ENCODE data around the gene SOX1.

The SOX1 gene

DNA sequence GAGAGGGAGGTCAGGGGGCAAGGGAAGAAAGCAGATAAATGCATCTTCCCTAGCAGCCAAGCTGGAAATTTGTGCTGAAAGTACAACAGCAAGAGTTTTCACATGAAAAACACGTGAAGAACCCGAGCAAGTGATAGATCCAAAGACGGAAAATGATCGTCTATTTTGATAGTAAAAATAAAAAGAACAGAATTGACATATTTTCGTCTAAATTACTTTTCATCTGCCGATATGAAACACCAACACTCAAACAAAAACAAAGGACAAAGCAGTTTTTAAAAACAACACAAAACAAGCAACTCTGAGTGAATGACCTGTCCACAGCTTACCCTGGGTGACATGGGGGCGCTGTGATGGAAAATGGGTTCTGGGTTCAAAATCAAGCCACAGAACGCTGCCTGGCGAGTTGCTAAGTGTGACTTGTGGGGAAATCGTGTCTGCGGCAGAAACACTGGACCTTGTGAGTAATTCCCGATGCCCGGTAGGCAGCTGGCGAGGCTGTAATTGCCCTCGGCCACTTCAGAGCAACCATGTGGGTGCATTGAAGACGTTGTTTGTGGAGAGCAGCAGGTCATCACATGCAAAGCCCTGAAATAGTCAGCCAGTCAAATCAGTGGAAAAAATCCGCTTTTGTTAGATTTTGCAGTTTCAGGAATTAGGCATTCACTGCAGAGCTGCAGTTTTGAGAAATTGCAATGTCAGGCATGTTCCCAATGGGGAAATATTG is 7.4 kb downstream of the SOX1 start:
- H3K9ac ChIP-seq (ENCODE audit: low read length), result no peak overlapping the region
- DNase-seq (ENCODE audit: low read depth), result no peak
- H3K4me3 ChIP-seq (ENCODE audit: low read length), result no peak overlapping the region
- H3K9me3 ChIP-seq (ENCODE audit: control insufficient read depth, low read length), result no peaks in the 10 kb centered on the region
- H3K27me3 ChIP-seq (replicated peaks; ENCODE audit: control insufficient read depth, insufficient read depth, low read length), result peaks cover 66% of the 10 kb centered on the region
- H3K4me1 ChIP-seq (ENCODE audit: control insufficient read depth, insufficient read depth, low read length), result no peaks in the 10 kb centered on the region
- no peaks in the 10 kb centered on the region for H3K36me3 ChIP-seq (ENCODE audit: control insufficient read depth, insufficient read depth, low read length, severe bottlenecking)

DNA sequence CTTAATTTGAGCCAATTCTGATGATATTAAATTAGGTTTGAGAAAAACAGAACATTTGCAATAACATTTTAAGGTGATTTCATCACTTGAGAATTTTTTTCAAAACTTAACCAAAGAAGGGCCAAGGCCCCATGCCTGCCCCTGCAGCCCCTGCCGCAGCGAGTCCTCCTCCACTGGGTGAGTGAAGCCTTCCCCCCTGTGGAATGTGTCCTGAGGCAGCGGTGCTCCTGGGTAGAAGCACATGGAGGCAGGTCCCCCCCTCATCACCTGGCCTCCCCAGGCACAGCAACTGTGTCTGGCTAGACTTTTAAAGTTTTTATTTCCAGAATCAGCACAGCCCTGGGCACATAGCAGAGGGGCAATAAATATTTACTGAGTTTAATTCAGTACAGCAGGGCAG is 10.8 kb downstream of the SOX1 start:
- no peak for DNase-seq (ENCODE audit: low read depth)
- H3K4me1 ChIP-seq (ENCODE audit: control insufficient read depth, insufficient read depth, low read length), result no peaks in the 10 kb centered on the region
- H3K36me3 ChIP-seq (ENCODE audit: control insufficient read depth, insufficient read depth, low read length, severe bottlenecking), result no peaks in the 10 kb centered on the region
- H3K9me3 ChIP-seq (ENCODE audit: control insufficient read depth, low read length), result peaks cover 7% of the 10 kb centered on the region
- peaks cover 40% of the 10 kb centered on the region for H3K27me3 ChIP-seq (replicated peaks; ENCODE audit: control insufficient read depth, insufficient read depth, low read length)
- H3K9ac ChIP-seq (ENCODE audit: low read length), result no peak overlapping the region
- no peak overlapping the region for H3K4me3 ChIP-seq (ENCODE audit: low read length)

DNA sequence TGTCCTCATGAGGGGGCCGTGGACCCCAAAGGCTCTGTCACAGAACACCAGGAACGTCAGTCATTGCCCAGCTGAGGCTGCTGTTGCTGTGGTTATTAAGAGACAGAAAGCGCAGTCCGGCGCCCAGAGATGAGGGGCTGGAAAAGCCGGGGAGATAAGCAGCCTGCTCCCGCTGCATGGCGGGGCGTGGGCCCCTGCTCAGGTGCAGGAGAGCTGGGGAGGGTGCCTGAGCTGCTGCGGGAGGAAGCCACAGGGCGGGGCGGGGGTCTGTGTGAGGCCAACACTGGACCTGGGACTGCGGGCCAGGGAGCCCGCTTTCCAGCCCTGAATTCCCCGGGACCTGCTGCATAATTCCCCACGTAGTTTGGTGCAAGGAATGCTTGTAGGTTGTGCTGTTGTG is 11.3 kb downstream of the SOX1 start:
- Histone ChIP-seq H3K4me3 (ENCODE audit: low read length) (no peak overlapping the region), H3K9me3 (ENCODE audit: control insufficient read depth, low read length) (peaks cover 12% of the 10 kb centered on the region), H3K9ac (ENCODE audit: low read length) (no peak overlapping the region), H3K36me3 (ENCODE audit: control insufficient read depth, insufficient read depth, low read length, severe bottlenecking) (no peaks in the 10 kb centered on the region), H3K4me1 (ENCODE audit: control insufficient read depth, insufficient read depth, low read length) (no peaks in the 10 kb centered on the region), H3K27me3 (replicated peaks; ENCODE audit: control insufficient read depth, insufficient read depth, low read length) (peaks cover 40% of the 10 kb centered on the region)
- no peak for DNase-seq (ENCODE audit: low read depth)

DNA sequence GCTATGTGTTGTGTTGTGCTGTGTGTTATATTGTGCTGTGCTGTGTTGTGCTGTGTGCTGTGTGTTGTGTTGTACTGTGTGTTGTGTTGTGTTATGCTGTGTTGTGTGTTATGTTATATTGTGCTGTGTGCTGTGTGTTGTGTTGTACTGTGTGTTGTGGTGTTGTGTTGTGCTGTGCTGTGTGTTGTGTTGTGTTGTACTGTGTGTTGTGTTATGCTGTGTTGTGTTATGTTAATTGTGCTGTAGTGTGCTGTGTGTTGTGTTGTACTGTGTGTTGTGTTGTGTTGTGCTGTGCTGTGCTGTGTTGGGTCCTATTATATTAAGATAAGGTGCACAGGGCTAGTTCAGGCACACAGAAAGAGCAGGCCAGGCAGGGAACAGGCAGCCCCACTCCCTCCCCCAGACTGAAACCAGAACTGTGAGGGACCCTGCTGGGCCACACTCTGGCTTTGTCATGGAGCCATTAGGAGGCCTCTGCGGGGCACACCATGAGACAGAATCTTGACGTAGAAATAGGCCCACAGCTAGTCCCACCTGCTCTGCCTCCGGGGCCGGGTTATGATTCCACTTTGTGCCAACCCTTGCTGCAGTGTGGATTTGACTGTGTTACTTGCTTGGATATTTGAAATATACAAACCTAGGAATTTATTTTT is 12.1 kb downstream of the SOX1 start:
- Histone ChIP-seq H3K9ac (ENCODE audit: low read length) (no peak overlapping the region), H3K36me3 (ENCODE audit: control insufficient read depth, insufficient read depth, low read length, severe bottlenecking) (no peaks in the 10 kb centered on the region), H3K9me3 (ENCODE audit: control insufficient read depth, low read length) (peaks cover 19% of the 10 kb centered on the region), H3K4me3 (ENCODE audit: low read length) (no peak overlapping the region), H3K4me1 (ENCODE audit: control insufficient read depth, insufficient read depth, low read length) (no peaks in the 10 kb centered on the region), H3K27me3 (replicated peaks; ENCODE audit: control insufficient read depth, insufficient read depth, low read length) (peaks cover 35% of the 10 kb centered on the region)
- no peak for DNase-seq (ENCODE audit: low read depth)

DNA sequence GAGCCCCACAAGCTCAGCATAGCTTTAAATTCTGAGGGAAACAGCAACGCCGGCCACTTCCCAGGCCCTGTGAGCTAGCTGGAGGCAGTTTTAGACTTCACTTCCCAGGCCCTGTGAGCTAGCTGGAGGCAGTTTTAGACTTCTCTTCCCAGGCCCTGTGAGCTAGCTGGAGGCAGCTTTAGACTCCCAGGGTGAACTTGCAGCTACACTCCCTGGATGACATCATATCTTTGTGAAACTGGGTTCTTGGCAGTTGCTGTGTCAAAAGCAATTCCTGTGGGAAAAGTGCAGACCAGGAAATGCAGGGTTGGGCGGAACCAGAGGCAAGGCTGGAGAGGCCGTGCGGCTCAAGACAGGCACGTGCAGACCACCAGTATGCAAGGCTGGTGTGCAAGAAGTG is 12.7 kb downstream of the SOX1 start:
- Histone ChIP-seq H3K36me3 (ENCODE audit: control insufficient read depth, insufficient read depth, low read length, severe bottlenecking) (no peaks in the 10 kb centered on the region), H3K4me3 (ENCODE audit: low read length) (no peak overlapping the region), H3K27me3 (replicated peaks; ENCODE audit: control insufficient read depth, insufficient read depth, low read length) (peaks cover 28% of the 10 kb centered on the region), H3K9ac (ENCODE audit: low read length) (no peak overlapping the region), H3K4me1 (ENCODE audit: control insufficient read depth, insufficient read depth, low read length) (no peaks in the 10 kb centered on the region), H3K9me3 (ENCODE audit: control insufficient read depth, low read length) (peaks cover 26% of the 10 kb centered on the region)
- no peak for DNase-seq (ENCODE audit: low read depth)

DNA sequence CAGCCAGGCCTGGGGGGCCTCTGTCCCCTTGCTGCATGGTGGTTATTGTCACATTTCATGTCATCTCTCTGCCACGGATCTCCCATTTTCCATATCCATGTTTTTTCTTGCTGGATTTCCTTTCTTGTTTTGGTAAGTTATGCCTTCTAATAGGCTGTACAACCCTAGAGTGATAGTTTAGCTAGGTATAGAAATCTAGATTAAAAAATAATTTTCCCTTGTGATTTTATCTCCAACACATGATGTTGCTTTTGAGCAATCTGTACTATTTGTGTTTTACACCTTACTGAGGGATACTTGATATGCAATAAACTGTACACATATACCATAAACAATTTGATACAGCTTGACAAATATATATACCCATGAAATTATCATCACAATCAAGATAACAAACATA is 17.0 kb downstream of the SOX1 start:
- H3K9ac ChIP-seq (ENCODE audit: low read length), result no peak overlapping the region
- H3K4me3 ChIP-seq (ENCODE audit: low read length), result no peak overlapping the region
- no peaks in the 10 kb centered on the region for H3K27me3 ChIP-seq (replicated peaks; ENCODE audit: control insufficient read depth, insufficient read depth, low read length)
- H3K4me1 ChIP-seq (ENCODE audit: control insufficient read depth, insufficient read depth, low read length), result no peaks in the 10 kb centered on the region
- peaks cover 31% of the 10 kb centered on the region for H3K9me3 ChIP-seq (ENCODE audit: control insufficient read depth, low read length)
- no peak for DNase-seq (ENCODE audit: low read depth)
- H3K36me3 ChIP-seq (ENCODE audit: control insufficient read depth, insufficient read depth, low read length, severe bottlenecking), result no peaks in the 10 kb centered on the region

DNA sequence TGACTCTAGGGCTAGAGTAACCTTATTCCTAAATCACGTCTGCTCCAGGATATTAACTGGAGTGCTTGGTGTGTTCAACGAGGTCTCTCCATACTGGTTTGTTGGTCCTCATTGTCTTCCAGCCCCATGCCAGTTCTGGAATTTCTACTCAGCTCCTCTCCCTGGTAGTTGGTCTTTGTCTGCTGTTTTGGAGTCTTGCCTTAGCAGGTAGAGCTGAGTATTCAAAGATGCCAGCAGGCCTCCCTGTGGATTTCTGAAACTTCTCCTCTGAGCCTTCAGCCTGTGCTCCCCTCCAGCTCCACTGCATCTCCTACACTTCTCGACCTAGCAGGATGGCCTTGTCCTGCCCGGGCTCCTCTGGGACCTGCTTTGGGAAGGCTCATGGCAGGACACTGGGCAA is 25.5 kb downstream of the SOX1 start:
- H3K4me3 ChIP-seq (ENCODE audit: low read length), result no peak overlapping the region
- H3K27me3 ChIP-seq (replicated peaks; ENCODE audit: control insufficient read depth, insufficient read depth, low read length), result peaks cover 3% of the 10 kb centered on the region
- no peak for DNase-seq (ENCODE audit: low read depth)
- peaks cover 3% of the 10 kb centered on the region for H3K9me3 ChIP-seq (ENCODE audit: control insufficient read depth, low read length)
- H3K9ac ChIP-seq (ENCODE audit: low read length), result no peak overlapping the region
- no peaks in the 10 kb centered on the region for H3K36me3 ChIP-seq (ENCODE audit: control insufficient read depth, insufficient read depth, low read length, severe bottlenecking)
- H3K4me1 ChIP-seq (ENCODE audit: control insufficient read depth, insufficient read depth, low read length), result no peaks in the 10 kb centered on the region

DNA sequence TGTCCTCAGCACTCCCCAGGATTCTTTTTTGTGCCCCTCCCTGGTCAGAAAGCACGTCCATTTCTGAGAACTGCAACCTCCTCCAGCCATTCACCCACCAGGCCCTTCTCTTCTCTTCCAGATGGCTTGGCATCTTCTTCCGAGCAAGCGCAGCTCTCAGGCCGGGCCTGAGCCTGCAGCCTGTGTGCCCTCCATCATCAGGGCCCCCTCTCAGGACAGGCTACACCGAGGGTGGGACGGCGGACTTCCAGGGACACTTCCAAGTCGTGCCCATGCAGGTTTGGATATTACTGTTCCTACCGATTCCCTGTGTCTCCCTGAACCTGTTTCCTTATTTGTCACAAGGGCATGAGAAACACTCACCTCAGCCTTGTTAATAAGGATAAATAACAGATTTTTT is 28.4 kb downstream of the SOX1 start:
- H3K4me1 ChIP-seq (ENCODE audit: control insufficient read depth, insufficient read depth, low read length), result no peaks in the 10 kb centered on the region
- H3K27me3 ChIP-seq (replicated peaks; ENCODE audit: control insufficient read depth, insufficient read depth, low read length), result peaks cover 10% of the 10 kb centered on the region
- H3K4me3 ChIP-seq (ENCODE audit: low read length), result no peak overlapping the region
- H3K9me3 ChIP-seq (ENCODE audit: control insufficient read depth, low read length), result peaks cover 3% of the 10 kb centered on the region
- no peaks in the 10 kb centered on the region for H3K36me3 ChIP-seq (ENCODE audit: control insufficient read depth, insufficient read depth, low read length, severe bottlenecking)
- H3K9ac ChIP-seq (ENCODE audit: low read length), result no peak overlapping the region
- DNase-seq (ENCODE audit: low read depth), result no peak

DNA sequence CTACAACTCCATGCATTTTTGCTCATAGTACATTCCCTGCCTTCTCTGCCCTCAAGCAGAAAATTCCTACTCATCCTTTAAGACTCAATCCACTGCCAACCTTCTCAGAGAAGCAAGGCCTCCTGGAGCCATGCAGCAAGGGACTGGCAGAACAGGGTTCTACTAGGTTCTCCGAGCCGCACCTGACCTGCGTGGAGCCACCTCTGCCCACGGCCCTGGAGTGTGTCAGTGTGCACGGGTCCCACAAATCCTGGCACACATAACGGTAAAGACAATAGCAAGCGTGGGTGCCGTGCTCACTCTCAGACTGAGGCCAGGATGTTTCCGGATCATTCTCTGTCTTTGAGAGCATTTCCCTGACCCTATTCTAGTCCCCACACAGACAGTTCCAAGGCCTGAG is 30.0 kb downstream of the SOX1 start:
- Histone ChIP-seq H3K4me1 (ENCODE audit: control insufficient read depth, insufficient read depth, low read length) (no peaks in the 10 kb centered on the region), H3K36me3 (ENCODE audit: control insufficient read depth, insufficient read depth, low read length, severe bottlenecking) (no peaks in the 10 kb centered on the region), H3K4me3 (ENCODE audit: low read length) (no peak overlapping the region), H3K27me3 (replicated peaks; ENCODE audit: control insufficient read depth, insufficient read depth, low read length) (peaks cover 20% of the 10 kb centered on the region), H3K9me3 (ENCODE audit: control insufficient read depth, low read length) (peaks cover 3% of the 10 kb centered on the region), H3K9ac (ENCODE audit: low read length) (no peak overlapping the region)
- no peak for DNase-seq (ENCODE audit: low read depth)

DNA sequence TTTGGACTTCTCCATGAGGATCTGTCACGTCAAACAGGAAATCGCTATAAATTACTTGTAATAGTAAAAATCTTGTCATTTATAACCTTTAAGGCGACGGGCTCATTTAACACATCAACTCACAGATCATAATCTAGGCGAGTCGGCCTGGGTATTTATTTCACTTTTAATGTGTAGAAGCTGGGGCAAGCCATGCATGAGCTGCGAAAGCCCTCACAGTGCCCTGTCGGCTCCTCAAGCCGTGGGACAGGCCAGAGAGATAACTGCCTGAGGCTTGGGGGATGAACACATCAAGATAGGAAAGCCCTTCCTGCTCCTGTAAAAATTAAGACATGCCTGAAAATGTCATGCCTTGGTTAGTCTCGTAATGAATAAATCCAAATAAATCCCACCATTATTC is 30.8 kb downstream of the SOX1 start:
- Histone ChIP-seq H3K9ac (ENCODE audit: low read length) (no peak overlapping the region), H3K4me3 (ENCODE audit: low read length) (no peak overlapping the region), H3K27me3 (replicated peaks; ENCODE audit: control insufficient read depth, insufficient read depth, low read length) (peaks cover 28% of the 10 kb centered on the region), H3K4me1 (ENCODE audit: control insufficient read depth, insufficient read depth, low read length) (no peaks in the 10 kb centered on the region), H3K36me3 (ENCODE audit: control insufficient read depth, insufficient read depth, low read length, severe bottlenecking) (no peaks in the 10 kb centered on the region), H3K9me3 (ENCODE audit: control insufficient read depth, low read length) (peaks cover 3% of the 10 kb centered on the region)
- no peak for DNase-seq (ENCODE audit: low read depth)

DNA sequence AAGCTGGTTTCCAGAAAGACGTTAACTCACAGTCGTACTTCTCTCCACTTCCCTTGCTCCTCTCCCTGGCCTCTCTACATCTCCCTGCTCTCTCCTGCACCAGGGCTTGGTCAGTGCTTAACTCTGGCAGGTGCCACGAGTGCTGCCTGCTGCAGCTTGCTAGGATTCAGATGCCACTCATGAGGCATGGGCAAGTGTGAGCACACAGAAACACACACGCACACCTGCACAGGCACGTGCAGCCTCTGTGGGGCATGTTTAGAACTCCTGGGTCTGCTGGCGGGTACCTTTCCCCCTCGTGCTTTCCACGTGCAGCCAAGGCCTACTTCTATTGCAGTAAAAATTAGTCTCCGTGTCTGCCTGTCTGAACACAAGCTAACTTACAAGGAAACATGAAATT is 31.8 kb downstream of the SOX1 start:
- DNase-seq (ENCODE audit: low read depth), result no peak
- H3K36me3 ChIP-seq (ENCODE audit: control insufficient read depth, insufficient read depth, low read length, severe bottlenecking), result no peaks in the 10 kb centered on the region
- H3K27me3 ChIP-seq (replicated peaks; ENCODE audit: control insufficient read depth, insufficient read depth, low read length), result peaks cover 34% of the 10 kb centered on the region
- H3K4me3 ChIP-seq (ENCODE audit: low read length), result no peak overlapping the region
- H3K9ac ChIP-seq (ENCODE audit: low read length), result no peak overlapping the region
- no peaks in the 10 kb centered on the region for H3K9me3 ChIP-seq (ENCODE audit: control insufficient read depth, low read length)
- H3K4me1 ChIP-seq (ENCODE audit: control insufficient read depth, insufficient read depth, low read length), result no peaks in the 10 kb centered on the region

All from adipocyte (in vitro differentiated cells).